NCI-H187 treated with DMSO at 0.1 percent for 48 hours (cell line): ENCODE data around the gene BRWD1.
A peak's percentile ranks its signal among the peaks of the same experiment; 100 is the strongest.

Experiments
- DNase-seq: peaks from one replicate; lab custom pipeline; 2025; lab: John Stamatoyannopoulos, UW

Gene BRWD1

GRCh38 chr21:39197448-39198233 lies 115.8 kb downstream of the BRWD1 start:
- no peak for DNase-seq

GRCh38 chr21:39196838-39197237 lies 116.6 kb downstream of the BRWD1 start:
- DNase-seq, result no peak

GRCh38 chr21:39196310-39196709 lies 117.1 kb downstream of the BRWD1 start:
- DNase-seq, result no peak

GRCh38 chr21:39193380-39193779 lies 120.1 kb downstream of the BRWD1 start:
- DNase-seq, result no peak

- DNase-seq, result no peak
These were observed 123.4 kb downstream of the BRWD1 start for GRCh38 chr21:39189857-39190604.

- peak; percentile 64 for DNase-seq
These were observed 124.8 kb downstream of the BRWD1 start for GRCh38 chr21:39188521-39189139.

- DNase-seq, result no peak
These were observed 126.3 kb downstream of the BRWD1 start for GRCh38 chr21:39187141-39187540.

GRCh38 chr21:39186676-39187075 lies 126.8 kb downstream of the BRWD1 start:
- no peak for DNase-seq

GRCh38 chr21:39185157-39185556 lies 128.3 kb downstream of the BRWD1 start:
- DNase-seq, result no peak

- no peak for DNase-seq
These were observed 129.1 kb downstream of the BRWD1 start for GRCh38 chr21:39184050-39184980.

- peak; percentile 69 for DNase-seq
These were observed 130.0 kb downstream of the BRWD1 start, which contains the start of gene PSMG1 for GRCh38 chr21:39183272-39184049. Gene PSMG1, minus strand, starts transcription at chr21:39183451. Its CDS starts 66 bp downstream, at chr21:39183385.

GRCh38 chr21:39182484-39183271 lies 130.8 kb downstream of the BRWD1 start:
- no peak for DNase-seq

- DNase-seq, result no peak
These were observed 131.4 kb downstream of the BRWD1 start for GRCh38 chr21:39182016-39182415.

GRCh38 chr21:39181205-39181818 lies 132.1 kb downstream of the BRWD1 start:
- no peak for DNase-seq

- DNase-seq, result no peak
These were observed 132.9 kb downstream of the BRWD1 start for GRCh38 chr21:39180429-39181019.

GRCh38 chr21:39178421-39178820 lies 135.0 kb downstream of the BRWD1 start:
- DNase-seq, result no peak

- DNase-seq, result no peak
These were observed 137.1 kb downstream of the BRWD1 start for GRCh38 chr21:39176271-39176709.

- no peak for DNase-seq
These were observed 137.8 kb downstream of the BRWD1 start for GRCh38 chr21:39175665-39176064.

- no peak for DNase-seq
These were observed 138.3 kb downstream of the BRWD1 start for GRCh38 chr21:39175154-39175553.
